Cerebellar nuclear complex (tissue), 1 donor: ENCODE results near the gene DALRD3.
"Not testable (repeated sequence)": the region's sequence is repeated elsewhere in the genome, so short reads cannot be mapped to it uniquely, and the experiment has no call there.

Source experiments
- DNase-seq, 2 experiments: peaks; one replicate each; lab custom pipeline; 2025; lab: John Stamatoyannopoulos, UW

The DALRD3 gene

DNA sequence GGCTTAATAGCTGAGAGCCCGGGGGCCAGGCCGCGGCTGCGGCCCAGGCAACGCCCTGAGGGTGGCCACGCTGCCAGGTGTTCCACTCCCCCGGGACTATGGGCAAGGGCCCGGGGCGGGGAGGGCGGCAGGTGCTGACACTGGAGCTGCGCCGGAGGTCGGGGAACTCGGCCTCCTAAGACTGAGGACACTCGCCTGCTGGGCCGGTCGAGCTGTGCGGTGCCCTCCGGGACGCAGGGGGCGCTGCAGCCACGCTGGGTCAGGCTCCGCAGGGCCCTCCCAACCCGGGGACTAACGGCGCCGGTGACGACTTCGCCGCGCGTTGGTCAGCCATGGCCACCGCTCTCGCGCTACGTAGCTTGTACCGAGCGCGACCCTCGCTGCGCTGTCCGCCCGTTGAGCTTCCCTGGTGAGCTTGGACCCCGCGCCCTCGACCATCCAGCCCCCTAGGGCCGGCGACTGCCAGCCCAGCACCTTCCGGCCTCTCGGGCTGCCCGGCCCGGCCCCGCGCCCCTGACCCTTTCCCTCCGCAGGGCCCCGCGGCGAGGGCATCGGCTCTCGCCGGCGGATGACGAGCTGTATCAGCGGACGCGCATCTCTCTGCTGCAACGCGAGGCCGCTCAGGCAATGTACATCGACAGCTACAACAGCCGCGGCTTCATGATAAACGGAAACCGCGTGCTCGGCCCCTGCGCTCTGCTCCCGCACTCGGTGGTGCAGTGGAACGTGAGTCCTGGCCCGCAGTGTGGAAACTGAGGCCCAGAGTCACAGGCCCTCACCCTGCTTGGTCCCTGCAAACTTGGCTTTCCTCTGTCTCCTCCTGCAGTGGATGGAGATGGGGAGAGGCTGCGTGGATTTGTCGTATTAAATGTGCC lies 3.7 kb upstream of the DALRD3 start, which contains the start of gene NDUFAF3:
Gene NDUFAF3, plus strand, starts transcription at position 309 of the 875 bp plus-strand sequence. Its CDS starts 24 bp downstream, at position 333.
- DNase-seq, result peak in 1 of 2 experiments; percentile 36

DNA sequence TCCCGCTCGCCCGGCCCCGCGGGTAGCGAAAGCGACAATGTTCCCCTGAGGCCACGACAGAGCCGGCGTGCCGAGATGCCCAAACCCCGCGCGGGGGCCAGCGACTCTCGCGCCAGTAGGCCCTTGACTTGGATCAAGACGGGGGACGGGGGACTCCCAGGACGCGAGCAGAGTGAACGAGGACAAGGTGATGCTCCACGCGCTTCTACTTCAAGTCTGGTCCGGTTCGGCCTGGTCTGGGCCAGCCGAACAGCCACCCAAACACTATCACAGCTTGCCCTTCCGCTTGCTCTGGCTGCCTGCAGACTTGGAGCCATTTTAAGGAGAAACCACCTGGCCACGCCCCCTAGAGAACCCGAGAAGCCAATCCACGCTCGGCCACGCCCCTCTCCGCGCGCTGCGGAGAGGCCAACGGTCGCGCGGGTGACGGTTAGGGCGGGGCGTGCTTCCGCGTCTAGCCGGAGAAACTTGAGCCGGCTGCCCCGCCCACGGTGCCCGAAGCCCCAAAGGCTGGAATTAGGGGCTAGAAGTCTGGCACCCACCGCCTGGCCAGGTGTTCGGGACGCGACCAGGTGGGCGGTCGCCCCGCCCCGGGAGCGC lies 2.9 kb upstream of the DALRD3 start:
- DNase-seq, result peak; percentile 82 to 84

GRCh38 chr3:49020330-49021212 lies 2.2 kb upstream of the DALRD3 start:
- DNase-seq, result no peak

DNA sequence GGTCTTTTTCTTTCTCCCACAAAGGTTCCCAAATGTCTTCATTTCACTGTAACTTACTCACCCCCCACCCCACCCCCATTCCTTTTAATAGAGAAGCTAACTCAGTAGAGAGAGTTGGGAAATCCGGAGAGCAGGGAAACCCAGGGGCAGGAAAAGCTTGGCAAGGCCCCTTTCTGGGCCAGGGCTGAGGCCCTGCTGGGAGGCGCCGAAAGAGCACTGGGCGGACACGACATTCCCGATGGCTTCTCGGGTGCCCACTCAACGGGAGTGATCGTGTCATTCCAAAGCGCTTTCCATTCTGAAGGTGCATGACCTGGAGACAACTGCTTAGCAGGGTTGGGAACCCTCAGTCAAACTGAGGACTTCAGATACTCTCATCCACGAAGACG lies 1.6 kb upstream of the DALRD3 start:
- no peak for DNase-seq

DNA sequence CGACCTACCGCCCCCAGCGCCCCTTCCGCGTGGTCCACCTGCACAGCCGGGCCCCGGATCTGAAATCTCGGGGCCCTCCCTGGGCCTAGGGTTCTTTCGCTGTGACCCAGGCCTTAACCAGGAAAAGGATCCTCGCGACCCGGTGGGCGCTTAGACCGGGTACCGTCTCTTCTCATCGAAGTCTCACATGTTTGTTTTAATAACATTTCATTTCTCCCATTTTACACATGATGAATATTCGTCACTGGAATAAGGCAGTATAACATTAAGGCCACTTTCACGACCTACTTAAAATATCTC lies 277 bp upstream of the DALRD3 start:
- DNase-seq, result no peak

DNA sequence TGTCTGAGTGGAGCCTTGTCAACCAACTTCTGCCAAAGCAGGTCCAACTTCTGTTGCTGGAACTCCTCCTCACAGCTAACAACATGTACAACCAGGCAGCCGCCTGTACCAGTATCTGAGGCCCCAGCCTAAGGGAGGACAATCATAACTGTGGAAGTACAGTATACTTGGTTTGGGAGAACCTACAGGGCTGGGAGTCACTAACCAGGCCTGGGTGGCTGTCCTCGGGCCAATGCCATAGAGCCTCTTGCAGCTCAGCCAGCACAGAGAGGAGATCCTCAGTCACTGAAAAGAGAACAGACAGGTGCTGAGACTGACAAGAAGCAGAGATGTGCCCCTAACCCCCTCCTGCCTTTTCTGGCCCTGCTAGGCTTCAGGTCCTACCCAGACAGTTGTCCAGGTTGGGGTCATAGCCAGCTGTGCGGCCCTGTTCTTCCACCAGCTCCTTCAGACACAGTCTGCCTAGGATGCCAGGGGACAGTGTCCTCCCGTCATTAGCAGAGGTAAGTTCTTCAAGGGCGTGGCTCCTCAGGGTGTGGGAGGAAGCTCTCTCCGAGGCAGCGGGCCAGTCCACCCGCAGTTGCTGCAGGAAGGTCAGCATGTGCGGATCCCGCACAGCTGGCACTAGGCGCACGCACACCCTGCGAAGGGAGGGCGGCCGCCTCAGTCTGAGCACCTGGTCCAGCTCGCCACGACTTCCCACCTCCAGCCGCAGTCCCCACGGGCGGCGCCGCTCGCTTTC lies 980 bp downstream of the DALRD3 start:
- DNase-seq, result no peak

- DNase-seq, result no peak
These were observed 1.8 kb downstream of the DALRD3 start for GRCh38 chr3:49016414-49017228.

DNA sequence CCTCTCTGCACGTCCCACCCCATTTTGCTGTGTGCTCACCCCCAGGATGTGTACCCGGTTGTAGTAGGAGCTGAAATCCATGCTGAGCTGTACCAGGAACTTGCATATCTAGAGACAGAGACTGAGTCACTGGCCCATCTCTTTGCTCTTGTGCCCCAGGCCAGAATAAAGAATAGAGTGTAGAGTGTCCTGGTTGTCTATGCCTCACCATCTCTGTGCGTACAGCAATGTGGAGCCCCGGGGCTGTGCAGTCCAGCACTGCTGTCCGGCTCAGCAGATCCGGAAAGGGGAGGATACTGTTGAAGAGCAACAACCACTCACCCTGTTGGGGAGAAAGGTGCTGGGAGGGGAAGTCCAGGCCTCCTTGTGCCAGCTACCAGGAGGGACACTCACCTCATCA lies 2.6 kb downstream of the DALRD3 start:
- no peak for DNase-seq

DNA sequence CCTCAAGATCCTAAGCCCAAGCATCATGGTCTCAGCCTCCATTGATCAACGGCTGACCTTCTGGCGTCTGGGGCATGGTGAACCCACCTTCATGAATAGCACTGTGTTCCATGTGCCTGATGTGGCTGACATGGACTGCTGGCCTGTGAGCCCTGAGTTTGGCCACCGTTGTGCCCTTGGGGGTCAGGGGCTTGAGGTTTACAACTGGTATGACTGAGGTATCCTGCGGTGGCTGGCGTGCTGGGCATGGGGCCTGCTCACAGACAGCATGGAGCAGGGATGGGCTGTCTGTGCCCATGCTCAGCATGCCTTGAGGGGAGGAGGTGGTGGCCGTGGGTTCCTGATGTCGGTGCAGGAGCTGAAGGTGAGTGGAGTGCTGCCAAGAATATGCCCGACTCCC lies 3.3 kb downstream of the DALRD3 start:
- no peak for DNase-seq

GRCh38 chr3:49013738-49014660 lies 4.4 kb downstream of the DALRD3 start:
- no peak for DNase-seq

GRCh38 chr3:49013113-49013737 lies 5.2 kb downstream of the DALRD3 start:
- DNase-seq, result no peak

- DNase-seq, result no peak
These were observed 5.9 kb downstream of the DALRD3 start for GRCh38 chr3:49012441-49013017.

GRCh38 chr3:49009396-49009795 lies 9.0 kb downstream of the DALRD3 start:
- DNase-seq, result no peak

- not testable (repeated sequence) for DNase-seq
These were observed 9.8 kb downstream of the DALRD3 start for GRCh38 chr3:49008627-49009026.

DNA sequence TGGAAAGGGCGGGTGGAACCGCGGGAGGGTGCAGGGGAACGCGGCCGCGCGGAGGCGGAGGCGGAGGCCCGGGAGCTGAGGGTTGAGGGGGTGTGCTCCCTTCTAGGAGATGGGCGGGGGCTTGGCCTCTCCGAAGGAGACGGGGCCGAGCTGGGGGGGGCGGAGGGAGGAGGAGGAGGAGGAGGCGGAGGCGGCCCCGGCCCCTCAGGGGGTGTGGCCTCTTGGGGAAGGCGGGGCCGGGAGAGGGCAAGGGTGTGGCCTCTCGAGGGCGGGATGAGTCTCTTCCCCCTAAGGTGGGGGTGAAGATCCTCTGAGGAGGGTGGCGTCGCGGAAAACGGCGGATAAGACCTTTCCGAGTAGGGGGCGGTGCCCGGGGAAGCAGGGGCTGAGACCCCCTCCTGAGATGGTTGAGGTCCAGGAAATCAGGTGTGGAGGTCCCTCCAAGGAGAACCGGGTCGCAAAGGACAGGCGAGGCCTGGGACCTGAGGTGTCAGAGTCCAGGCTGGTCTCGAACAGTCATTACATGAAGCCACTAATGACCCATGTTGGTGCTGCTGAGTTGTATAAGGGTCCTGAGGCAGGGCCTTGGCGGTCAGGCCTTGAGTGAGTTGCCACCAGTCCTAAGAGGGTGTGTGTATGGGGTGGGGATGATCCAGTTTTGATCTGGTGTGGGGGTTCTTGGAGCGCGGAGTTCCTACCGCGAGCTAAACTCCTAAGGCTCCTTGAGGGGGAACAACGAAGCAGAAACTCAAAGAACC lies 10.4 kb downstream of the DALRD3 start:
- DNase-seq, result peak in 1 of 2 experiments; percentile 8

GRCh38 chr3:49007068-49007770 lies 11.2 kb downstream of the DALRD3 start, which contains the start of gene WDR6:
TSS of gene WDR6 (plus strand) at chr3:49007391. CDS start at chr3:49007432, 41 bp downstream.
- DNase-seq, result peak; percentile 91 to 94

DNA sequence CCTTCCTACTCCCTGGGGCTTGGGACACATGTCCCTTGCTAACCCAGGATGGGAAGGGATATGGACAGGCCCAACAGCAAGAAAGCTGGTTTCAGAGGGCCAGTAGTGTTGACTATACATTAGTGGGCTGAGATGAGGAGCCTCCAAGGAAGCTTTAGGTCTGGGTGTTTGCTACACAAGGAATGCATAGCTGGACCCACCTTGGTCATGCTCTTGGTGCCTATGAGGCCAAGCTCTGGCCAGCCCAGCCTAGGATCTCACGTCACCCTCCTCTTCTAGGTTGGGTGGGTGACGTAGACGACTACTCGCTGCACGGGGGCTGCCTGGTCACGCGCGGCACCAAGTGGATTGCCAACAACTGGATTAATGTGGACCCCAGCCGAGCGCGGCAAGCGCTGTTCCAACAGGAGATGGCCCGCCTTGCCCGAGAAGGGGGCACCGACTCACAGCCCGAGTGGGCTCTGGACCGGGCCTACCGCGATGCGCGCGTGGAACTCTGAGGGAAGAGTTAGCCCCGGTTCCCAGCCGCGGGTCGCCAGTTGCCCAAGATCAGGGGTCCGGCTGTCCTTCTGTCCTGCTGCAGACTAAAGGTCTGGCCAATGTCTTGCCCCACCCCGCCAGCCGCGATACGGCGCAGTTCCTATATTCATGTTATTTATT lies 11.8 kb downstream of the DALRD3 start:
- no peak for DNase-seq
